HEK293 (cell line): Measurements from ENCODE around the gene C19orf73.

Source experiments
- CTCF ChIA-PET: fragments of 350-600 bp; formaldehyde crosslinking; extraction: SDS; loops from one replicate; lab custom pipeline; 2021; ENCODE audit warnings: antibody characterized with exemption; lab: Yijun Ruan, JAX
- POLR2A ChIA-PET: fragments of 300-600 bp; formaldehyde crosslinking; extraction: SDS; loops from one replicate; lab custom pipeline; 2020; ENCODE audit warnings: antibody characterized with exemption, inconsistent platforms; lab: Yijun Ruan, JAX
- H3K27ac ChIP-seq: fragments of 200-500 bp; sonication (Bioruptor generic); 2 replicates; pipeline ENCODE4 v1.5.1; 2014; ENCODE audit warnings: low read depth, low read length, control low read depth, inconsistent platforms; ENCODE audit errors: extremely low read depth
- H3K36me3 ChIP-seq, 2 experiments: fragments of 200-500 bp in 1 of 2; sonication (Bioruptor generic) in 1 of 2; 1 replicate in 1 of 2; 2 replicates in 1 of 2; pipeline ENCODE4 v1.5.1; 2014 to 2017; ENCODE audit warnings: inconsistent platforms in 2 of 2, low read length in 2 of 2; ENCODE audit not compliant: control insufficient read depth in 2 of 2, insufficient read depth in 1 of 2
- H3K4me1 ChIP-seq: fragments of 200-500 bp; sonication (Bioruptor generic); 2 replicates; pipeline ENCODE4 v1.5.1; 2014; ENCODE audit warnings: mild to moderate bottlenecking, low read length, inconsistent platforms; ENCODE audit not compliant: control insufficient read depth, insufficient read depth
- H3K4me3 ChIP-seq: 2 replicates; pipeline ENCODE4 v1.5.1; 2011; ENCODE audit warnings: low read depth, mild to moderate bottlenecking, control low read depth, low read length, moderate library complexity
- H3K9me3 ChIP-seq: fragments of 200-500 bp; sonication (Bioruptor generic); 2 replicates; pipeline ENCODE4 v1.5.1; 2014; ENCODE audit warnings: low read depth, low read length, inconsistent platforms; ENCODE audit not compliant: control insufficient read depth, insufficient read depth
- EGR2 ChIP-seq: fragments of 450-650 bp; formaldehyde crosslinking; IDR thresholded peaks from 2 replicates; pipeline ENCODE4 v1.5.1; 2016; ENCODE audit warnings: low read depth, missing biosample characterization, missing genetic modification characterization
- GLIS2 ChIP-seq: fragments of 450-650 bp; formaldehyde crosslinking; IDR thresholded peaks from 2 replicates; pipeline ENCODE4 v1.5.1; 2016; ENCODE audit warnings: missing biosample characterization, missing genetic modification characterization
- YY1 ChIP-seq: fragments of 450-650 bp; formaldehyde crosslinking; IDR thresholded peaks from 2 replicates; pipeline ENCODE4 v1.5.1; 2018; ENCODE audit warnings: missing biosample characterization, missing genetic modification characterization
- ZBTB20 ChIP-seq: fragments of 450-650 bp; formaldehyde crosslinking; IDR thresholded peaks from 2 replicates; pipeline ENCODE4 v1.5.1; 2016; ENCODE audit warnings: missing biosample characterization, missing genetic modification characterization
- ZFHX2 ChIP-seq: fragments of 450-650 bp; formaldehyde crosslinking; conservative IDR thresholded peaks from 2 replicates; pipeline ENCODE4 v1.5.1; 2016; ENCODE audit warnings: missing biosample characterization, missing genetic modification characterization
- ZNF112 ChIP-seq: fragments of 450-650 bp; formaldehyde crosslinking; IDR thresholded peaks from 2 replicates; pipeline ENCODE4 v1.5.0; 2017; ENCODE audit warnings: missing biosample characterization, missing genetic modification characterization
- ZNF132 ChIP-seq: fragments of 450-650 bp; formaldehyde crosslinking; IDR thresholded peaks from 2 replicates; pipeline ENCODE4 v1.5.1; 2017; ENCODE audit warnings: missing biosample characterization, missing genetic modification characterization, borderline replicate concordance
- ZNF211 ChIP-seq: fragments of 450-650 bp; formaldehyde crosslinking; IDR thresholded peaks from 2 replicates; pipeline ENCODE4 v1.5.1; 2016; ENCODE audit warnings: low read depth, missing biosample characterization, missing genetic modification characterization
- ZNF292 ChIP-seq: fragments of 450-650 bp; formaldehyde crosslinking; IDR thresholded peaks from 2 replicates; pipeline ENCODE4 v1.5.1; 2016; ENCODE audit warnings: low read depth, missing biosample characterization, missing genetic modification characterization, borderline replicate concordance
- ZNF518A ChIP-seq: fragments of 450-650 bp; formaldehyde crosslinking; conservative IDR thresholded peaks from 2 replicates; pipeline ENCODE4 v1.5.1; 2016; ENCODE audit warnings: low read depth, missing biosample characterization, missing genetic modification characterization
- ZNF621 ChIP-seq: fragments of 450-650 bp; formaldehyde crosslinking; IDR thresholded peaks from 2 replicates; pipeline ENCODE4 v1.5.1; 2017; ENCODE audit warnings: missing biosample characterization, missing genetic modification characterization
- ZNF692 ChIP-seq: fragments of 450-650 bp; formaldehyde crosslinking; IDR thresholded peaks from 2 replicates; pipeline ENCODE4 v1.5.1; 2016; ENCODE audit warnings: missing biosample characterization, missing genetic modification characterization
- ZNF776 ChIP-seq: fragments of 450-650 bp; formaldehyde crosslinking; IDR thresholded peaks from 2 replicates; pipeline ENCODE4 v1.5.0; 2017; ENCODE audit warnings: missing biosample characterization, missing genetic modification characterization, borderline replicate concordance

Gene C19orf73

GRCh38 chr19:49168421-49168820 is 49.5 kb upstream of the C19orf73 start (continued):
- no peak for TF ChIP-seq ZNF518A (tag by site-specific recombination)
- TF ChIP-seq YY1 (tag by site-specific recombination): no peak
- TF ChIP-seq ZNF211: no peak
- TF ChIP-seq, all 188 proteins: peak for 0

- Histone ChIP-seq H3K36me3 (peaks cover 0 to 24% of the 10 kb centered on the region in 2 experiments; a peak in 1 of 3 replicates), H3K4me3 (no peak overlapping the region), H3K27ac (no peak overlapping the region), H3K9me3 (no peaks in the 10 kb centered on the region), H3K4me1 (no peaks in the 10 kb centered on the region)
- CTCF ChIA-PET: interaction anchor here (0.7 kb wide), 1 partner anchor 154 kb away, joined by 9 read pairs; no protein-coding TSS in a partner anchor
- TF ChIP-seq EGR2 (tag by site-specific recombination): peak; percentile 87
- no peak for TF ChIP-seq ZNF132
- TF ChIP-seq ZFHX2 (tag by site-specific recombination): peak; percentile 82
- TF ChIP-seq ZNF112 (tag by site-specific recombination): no peak
- no peak for TF ChIP-seq ZNF621 (tag by site-specific recombination)
- no peak for TF ChIP-seq ZNF692 (tag by site-specific recombination)
- no peak for TF ChIP-seq ZBTB20
- TF ChIP-seq ZNF292 (tag by site-specific recombination): no peak
- TF ChIP-seq GLIS2: peak; percentile 42; the same call in 1 of the 2 replicates
- POLR2A ChIA-PET: no interaction called here
Measured at GRCh38 chr19:49167857-49168409, 49.0 kb upstream of the C19orf73 start.

- POLR2A ChIA-PET: no interaction called here
- no peaks in the 10 kb centered on the region for H3K4me1 ChIP-seq
- no peak for TF ChIP-seq ZNF776
- TF ChIP-seq ZFHX2 (tag by site-specific recombination): peak; percentile 54; the same call in 1 of the 2 replicates
- TF ChIP-seq EGR2 (tag by site-specific recombination): peak; percentile 43; the same call in 1 of the 2 replicates
- TF ChIP-seq ZNF692 (tag by site-specific recombination): no peak
- H3K9me3 ChIP-seq: no peaks in the 10 kb centered on the region
- no peak overlapping the region for H3K4me3 ChIP-seq
- no peak overlapping the region for H3K27ac ChIP-seq
- CTCF ChIA-PET: interaction anchor here (0.7 to 0.9 kb wide), 3 partner anchors 43 to 396 kb away, joined by 3 to 4 read pairs (median 3); no protein-coding TSS in a partner anchor
- H3K36me3 ChIP-seq: peaks cover 0 to 5% of the 10 kb centered on the region in 2 experiments; a peak in 1 of 3 replicates
Measured at GRCh38 chr19:49165865-49166301, 46.9 kb upstream of the C19orf73 start.
